Caco-2 (cell line): ENCODE results near the gene A2M. TPM values are rescaled to one million over a fixed set of nuclear protein-coding genes. Genes with fewer than 3 reads are reported as not detected.

ENCODE experiments used
- BruUV-seq: library from RNA; stranded (reverse); fragments of 400-500 nt; replicated peaks from 2 replicates; lab custom pipeline; 2021; lab: Mats Ljungman, UMichigan
- CTCF ChIA-PET: fragments of 300-600 bp; sonication (Branson Sonifier 250); formaldehyde crosslinking; loops from one replicate; lab custom pipeline; 2022; ENCODE audit warnings: antibody characterized with exemption; lab: Charles Lee
- POLR2A ChIA-PET: fragments of 300-600 bp; sonication (Branson Sonifier 250); formaldehyde crosslinking; loops from one replicate; lab custom pipeline; 2022; ENCODE audit warnings: antibody characterized with exemption; lab: Charles Lee
- DNase-seq, 2 experiments: peaks; one replicate each; pipeline versions ENCODE4 v3.0.0 to v3.0.0-alpha.2; 2020 to 2022
- H3K27me3 ChIP-seq: replicated peaks from 2 replicates; pipeline ENCODE4 v1.6.0; 2011; ENCODE audit warnings: low read length; ENCODE audit not compliant: control insufficient read depth, insufficient read depth
- H3K36me3 ChIP-seq: 2 replicates; pipeline ENCODE4 v1.5.1; 2011; ENCODE audit warnings: low read length; ENCODE audit not compliant: control insufficient read depth, insufficient read depth
- H3K4me1 ChIP-seq: fragments of 250-450 bp; sonication (Bioruptor Pico); 2 replicates; pipeline ENCODE4 v1.5.1; 2020; ENCODE audit warnings: mild to moderate bottlenecking
- H3K4me3 ChIP-seq: 2 replicates; pipeline ENCODE4 v1.5.1; 2011; ENCODE audit warnings: low read depth, mild to moderate bottlenecking, control low read depth, low read length
- H3K9me3 ChIP-seq: fragments of 250-450 bp; sonication (Bioruptor Pico); 2 replicates; pipeline ENCODE4 v1.5.1; 2020; ENCODE audit warnings: mild to moderate bottlenecking, moderate library complexity
- H3K27ac Mint-ChIP-seq: one replicate; pipeline ENCODE4 v1.8.0; 2022; ENCODE audit warnings: mixed read lengths; ENCODE audit not compliant: unreplicated experiment
- H3K27me3 Mint-ChIP-seq: one replicate; pipeline ENCODE4 v1.8.0; 2022; ENCODE audit warnings: mixed read lengths; ENCODE audit not compliant: insufficient read depth, unreplicated experiment
- H3K36me3 Mint-ChIP-seq: one replicate; pipeline ENCODE4 v1.8.0; 2022; ENCODE audit warnings: mild to moderate bottlenecking, mixed read lengths; ENCODE audit not compliant: insufficient read depth, unreplicated experiment
- H3K4me1 Mint-ChIP-seq: one replicate; pipeline ENCODE4 v1.8.0; 2022; ENCODE audit warnings: low read depth, mixed read lengths; ENCODE audit not compliant: unreplicated experiment
- H3K4me3 Mint-ChIP-seq: one replicate; pipeline ENCODE4 v1.8.0; 2022; ENCODE audit warnings: mild to moderate bottlenecking, moderate library complexity, mixed read lengths; ENCODE audit not compliant: unreplicated experiment
- H3K9me3 Mint-ChIP-seq: one replicate; pipeline ENCODE4 v1.8.0; 2022; ENCODE audit warnings: mixed read lengths; ENCODE audit not compliant: unreplicated experiment
- intact Hi-C: fragments of 100-400 bp; cut with micrococcal nuclease; formaldehyde crosslinking; loops from one replicate; pipeline ENCODE4 v1.10.0; 2022; ENCODE audit not compliant: unreplicated experiment
- total RNA-seq: library from RNA; stranded (reverse); gene quantifications from 2 replicates; pipeline ENCODE4 v1.2.3, GENCODE V29; 2022
- TF ChIP-seq, protein P1 (sequence below), 2 experiments: fragments of 200-600 bp in 1 of 2; IDR thresholded peaks; 1 replicate in 1 of 2; 2 replicates in 1 of 2; pipeline versions ENCODE4 v1.5.1 to v1.8.0; 2011 to 2022; ENCODE audit warnings: antibody characterized with exemption in 1 of 2, control low read depth in 1 of 2, inconsistent platforms in 1 of 2, low read depth in 1 of 2, low read length in 1 of 2, mild to moderate bottlenecking in 1 of 2, moderate library complexity in 1 of 2; ENCODE audit not compliant: insufficient read depth in 1 of 2, severe bottlenecking in 1 of 2, unreplicated experiment in 1 of 2

Gene A2M
- total RNA-seq, 1 experiment from 2014 or later: 1.00 TPM

DNA sequence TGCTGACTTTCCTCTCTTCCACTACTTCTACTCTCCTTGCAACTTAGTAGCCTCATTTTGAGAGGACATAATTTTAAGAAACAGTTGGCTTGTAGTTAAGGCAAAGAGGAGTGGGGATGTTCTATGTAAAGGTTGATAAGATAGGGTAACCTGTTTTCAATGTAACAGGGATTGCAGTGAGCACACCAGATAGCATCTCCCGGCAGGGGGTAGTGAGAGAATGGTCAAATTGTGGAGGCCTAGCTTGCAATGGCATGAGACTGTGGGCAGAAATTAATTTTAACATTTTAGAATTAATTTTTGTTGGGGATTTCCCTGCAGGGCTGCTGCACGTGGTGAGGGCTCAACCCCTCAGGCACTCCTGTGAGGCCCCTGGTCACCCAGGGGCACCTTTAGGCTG lies 84.9 kb downstream of the A2M start:
- no peak for DNase-seq
- CTCF ChIA-PET: no interaction called here
- TF ChIP-seq, protein P1, sequence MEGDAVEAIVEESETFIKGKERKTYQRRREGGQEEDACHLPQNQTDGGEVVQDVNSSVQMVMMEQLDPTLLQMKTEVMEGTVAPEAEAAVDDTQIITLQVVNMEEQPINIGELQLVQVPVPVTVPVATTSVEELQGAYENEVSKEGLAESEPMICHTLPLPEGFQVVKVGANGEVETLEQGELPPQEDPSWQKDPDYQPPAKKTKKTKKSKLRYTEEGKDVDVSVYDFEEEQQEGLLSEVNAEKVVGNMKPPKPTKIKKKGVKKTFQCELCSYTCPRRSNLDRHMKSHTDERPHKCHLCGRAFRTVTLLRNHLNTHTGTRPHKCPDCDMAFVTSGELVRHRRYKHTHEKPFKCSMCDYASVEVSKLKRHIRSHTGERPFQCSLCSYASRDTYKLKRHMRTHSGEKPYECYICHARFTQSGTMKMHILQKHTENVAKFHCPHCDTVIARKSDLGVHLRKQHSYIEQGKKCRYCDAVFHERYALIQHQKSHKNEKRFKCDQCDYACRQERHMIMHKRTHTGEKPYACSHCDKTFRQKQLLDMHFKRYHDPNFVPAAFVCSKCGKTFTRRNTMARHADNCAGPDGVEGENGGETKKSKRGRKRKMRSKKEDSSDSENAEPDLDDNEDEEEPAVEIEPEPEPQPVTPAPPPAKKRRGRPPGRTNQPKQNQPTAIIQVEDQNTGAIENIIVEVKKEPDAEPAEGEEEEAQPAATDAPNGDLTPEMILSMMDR (IDR thresholded peaks at IDR 0.05; ENCODE audit: insufficient read depth in 1 of 2, low read depth in 1 of 2, low read length in 1 of 2, severe bottlenecking in 1 of 2, unreplicated experiment in 1 of 2): no peak
- Mint-ChIP-seq H3K4me3 (no peak overlapping the region), H3K9me3 (peaks cover 5% of the 10 kb centered on the region), H3K4me1 (no peaks in the 10 kb centered on the region), H3K27ac (no peak overlapping the region), H3K36me3 (no peaks in the 10 kb centered on the region), H3K27me3 (peaks cover 2% of the 10 kb centered on the region)
- Histone ChIP-seq H3K4me1 (no peaks in the 10 kb centered on the region), H3K27me3 (no peaks in the 10 kb centered on the region), H3K9me3 (no peaks in the 10 kb centered on the region), H3K4me3 (no peak overlapping the region), H3K36me3 (no peaks in the 10 kb centered on the region)
- BruUV-seq: no TSS peak
- POLR2A ChIA-PET: no interaction called here
- intact Hi-C loops: no loop called here

DNA sequence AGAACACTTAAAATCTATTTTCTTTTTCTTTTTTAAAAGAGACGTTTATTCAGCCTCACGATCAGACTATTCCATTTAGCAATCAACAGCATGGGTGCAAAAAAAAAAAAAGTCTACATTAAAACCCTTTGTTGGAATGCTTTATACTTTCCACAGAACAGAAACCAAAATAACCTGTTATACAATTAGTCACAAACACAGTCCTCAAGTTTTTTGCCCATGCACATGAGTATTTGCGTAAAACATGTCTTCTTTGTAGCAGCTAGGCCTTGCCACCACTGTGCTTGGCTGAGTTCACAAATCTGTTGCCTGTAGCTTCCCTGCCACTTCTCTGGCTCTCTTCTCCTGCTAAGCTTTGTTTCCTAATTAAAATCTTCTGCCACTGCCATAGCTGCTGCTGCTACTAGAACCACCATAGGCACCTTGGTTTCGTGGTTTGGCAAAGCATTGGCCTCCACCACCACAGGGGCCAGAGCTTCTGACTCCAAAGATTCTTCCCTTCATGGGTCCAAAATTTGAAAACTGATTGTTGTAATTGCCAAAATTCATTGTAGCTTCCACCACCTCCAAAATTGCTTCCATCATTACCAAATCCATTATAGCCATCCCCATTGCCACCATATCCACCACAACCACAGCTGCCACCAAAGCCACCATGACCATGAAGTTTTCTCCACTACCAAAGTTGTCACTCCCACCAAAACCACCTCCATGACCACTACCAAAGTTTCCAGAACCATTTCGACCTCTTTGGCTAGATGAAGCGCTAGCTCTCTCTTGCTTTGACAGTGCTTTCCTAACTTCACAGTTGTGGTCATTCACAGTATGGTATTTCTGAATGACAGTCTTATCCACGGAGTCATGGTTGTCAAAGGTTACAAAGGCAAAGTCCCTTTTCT lies 88.3 kb downstream of the A2M start:
- H3K36me3 Mint-ChIP-seq: no peaks in the 10 kb centered on the region
- no peaks in the 10 kb centered on the region for H3K4me1 Mint-ChIP-seq
- no peaks in the 10 kb centered on the region for H3K9me3 ChIP-seq
- ChIA-PET CTCF (interaction anchor here (0.7 kb wide), 1 partner anchor 310 kb away, joined by 3 read pairs; no protein-coding TSS in a partner anchor), POLR2A (no interaction called here)
- no TSS peak for BruUV-seq
- no peaks in the 10 kb centered on the region for H3K36me3 ChIP-seq
- no peak overlapping the region for H3K27ac Mint-ChIP-seq
- no peak for DNase-seq
- intact Hi-C loops: no loop called here
- no peaks in the 10 kb centered on the region for H3K27me3 ChIP-seq
- H3K4me3 ChIP-seq: no peak overlapping the region
- no peaks in the 10 kb centered on the region for H3K9me3 Mint-ChIP-seq
- no peaks in the 10 kb centered on the region for H3K4me1 ChIP-seq
- no peaks in the 10 kb centered on the region for H3K27me3 Mint-ChIP-seq
- H3K4me3 Mint-ChIP-seq: no peak overlapping the region
- TF ChIP-seq, protein P1 (IDR thresholded peaks at IDR 0.05; ENCODE audit: insufficient read depth in 1 of 2, low read depth in 1 of 2, low read length in 1 of 2, severe bottlenecking in 1 of 2, unreplicated experiment in 1 of 2): no peak

DNA sequence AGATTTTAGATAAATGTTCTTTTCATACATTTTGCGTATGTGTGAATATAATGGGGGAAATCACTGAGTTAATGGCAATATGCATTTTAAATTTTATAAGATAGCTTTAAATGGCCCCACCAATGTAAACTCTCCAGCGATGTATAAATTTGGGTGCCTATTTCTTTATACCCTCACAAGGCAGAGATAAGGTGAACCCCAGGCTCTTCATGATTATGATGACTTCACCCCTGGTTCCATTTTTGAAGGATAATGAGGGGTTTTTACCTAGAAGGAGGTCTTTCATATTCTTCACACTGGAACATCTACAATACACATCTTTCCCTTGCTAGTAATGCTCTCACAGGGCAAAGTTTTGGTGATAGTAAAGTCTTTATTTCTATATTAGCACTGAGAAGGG lies 91.2 kb downstream of the A2M start:
- no peak for DNase-seq
- TF ChIP-seq, protein P1 (IDR thresholded peaks at IDR 0.05; ENCODE audit: insufficient read depth in 1 of 2, low read depth in 1 of 2, low read length in 1 of 2, severe bottlenecking in 1 of 2, unreplicated experiment in 1 of 2): no peak
- no peaks in the 10 kb centered on the region for H3K36me3 Mint-ChIP-seq
- BruUV-seq: no TSS peak
- intact Hi-C loops: no loop called here
- no peak overlapping the region for H3K4me3 Mint-ChIP-seq
- no peak overlapping the region for H3K27ac Mint-ChIP-seq
- Histone ChIP-seq H3K36me3 (no peaks in the 10 kb centered on the region), H3K4me1 (no peaks in the 10 kb centered on the region), H3K9me3 (no peaks in the 10 kb centered on the region), H3K27me3 (no peaks in the 10 kb centered on the region), H3K4me3 (no peak overlapping the region)
- no peaks in the 10 kb centered on the region for H3K9me3 Mint-ChIP-seq
- H3K4me1 Mint-ChIP-seq: no peaks in the 10 kb centered on the region
- no peaks in the 10 kb centered on the region for H3K27me3 Mint-ChIP-seq
- POLR2A ChIA-PET: no interaction called here
- CTCF ChIA-PET: no interaction called here
